HG03103 (cell line): Measurements from ENCODE around the gene TBC1D9B.

Experiments
- ATAC-seq: cut with Tn5 transposase; IDR thresholded peaks from one replicate; pipeline ENCODE4 v1.9.1; 2021; ENCODE audit warnings: low read depth; ENCODE audit not compliant: unreplicated experiment

The TBC1D9B gene

DNA sequence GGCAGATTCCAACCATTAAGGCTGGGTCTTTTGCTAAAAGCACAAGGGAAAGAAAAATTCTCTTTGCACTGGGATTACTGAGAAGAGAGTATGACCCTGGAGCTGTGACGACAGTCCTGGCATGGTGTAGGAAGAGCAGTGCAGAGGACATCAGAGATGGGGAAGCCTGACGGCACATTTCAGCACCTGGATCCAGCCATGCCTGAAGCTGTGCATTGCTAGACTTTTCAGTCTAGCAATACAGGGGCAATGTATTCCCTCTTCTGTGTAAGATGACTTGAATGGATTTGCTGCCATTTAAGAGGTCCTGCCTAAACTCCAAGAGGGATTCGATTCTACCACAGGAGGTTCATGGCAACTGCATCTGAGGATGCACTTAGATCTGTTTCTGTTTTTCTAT is 36.7 kb downstream of the TBC1D9B start:
- ATAC-seq = no peak

DNA sequence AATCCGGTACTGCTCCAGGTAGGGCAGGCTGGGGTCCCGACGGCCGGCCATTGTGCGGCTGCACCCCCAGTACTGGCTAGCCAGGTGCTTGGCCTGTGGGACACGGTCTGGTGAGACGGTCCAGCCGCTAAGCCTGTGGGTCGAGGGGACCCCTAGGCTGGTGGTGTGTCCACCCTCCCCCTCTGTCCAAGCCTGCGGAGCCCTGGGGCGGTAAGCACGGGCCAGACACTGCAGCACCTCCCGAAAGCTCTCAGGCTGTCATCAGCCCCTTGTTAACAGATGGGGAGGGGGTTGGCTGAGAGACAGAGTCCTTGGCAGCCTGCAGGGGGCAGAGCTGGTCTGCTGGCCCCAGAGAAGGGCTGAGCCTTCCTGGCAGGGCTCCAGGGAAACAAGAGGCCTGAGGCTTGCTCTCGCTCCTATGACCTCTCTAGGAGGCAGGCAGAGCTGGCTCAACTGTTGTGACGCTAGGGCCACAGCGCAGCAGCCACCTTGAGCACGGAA is 37.2 kb downstream of the TBC1D9B start:
- ATAC-seq = no peak

DNA sequence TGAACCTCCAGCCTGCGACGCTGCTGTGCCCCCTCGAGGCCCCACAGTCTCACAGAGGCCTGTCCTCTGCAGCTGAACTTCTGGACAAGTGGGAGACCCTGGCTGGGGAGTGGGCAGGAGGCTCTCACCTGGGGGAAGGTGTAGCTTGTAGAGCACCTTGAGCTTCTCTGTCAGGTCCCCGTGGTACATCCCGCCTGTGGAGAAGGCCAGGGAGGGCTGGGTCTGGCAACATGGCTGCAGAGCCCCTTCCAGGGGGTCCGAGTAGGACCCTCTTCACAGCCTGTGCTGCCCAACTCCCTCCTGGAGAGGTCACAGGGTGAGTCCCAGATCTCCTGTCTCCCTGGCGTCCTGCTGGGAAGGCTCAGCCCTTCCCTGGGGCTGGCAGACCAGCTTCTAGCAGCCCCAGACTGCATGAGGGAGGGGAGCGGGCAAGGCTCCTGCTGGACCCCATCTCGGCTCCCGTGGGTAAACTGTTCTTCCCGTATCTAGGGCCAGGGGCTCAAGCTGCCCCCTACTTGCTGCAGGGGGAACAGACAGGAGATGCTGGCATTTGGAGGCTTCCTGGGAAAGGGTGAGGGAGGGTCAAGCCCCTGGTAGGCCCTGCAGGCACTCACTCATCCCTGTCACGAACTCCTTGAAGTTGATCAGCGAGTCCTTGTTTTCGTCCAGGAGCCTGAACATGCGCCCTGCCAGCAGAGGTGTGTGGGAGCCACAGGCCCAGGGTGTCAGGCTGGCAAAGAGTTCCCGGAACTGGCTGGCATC is 37.9 kb downstream of the TBC1D9B start:
- ATAC-seq = no peak

DNA sequence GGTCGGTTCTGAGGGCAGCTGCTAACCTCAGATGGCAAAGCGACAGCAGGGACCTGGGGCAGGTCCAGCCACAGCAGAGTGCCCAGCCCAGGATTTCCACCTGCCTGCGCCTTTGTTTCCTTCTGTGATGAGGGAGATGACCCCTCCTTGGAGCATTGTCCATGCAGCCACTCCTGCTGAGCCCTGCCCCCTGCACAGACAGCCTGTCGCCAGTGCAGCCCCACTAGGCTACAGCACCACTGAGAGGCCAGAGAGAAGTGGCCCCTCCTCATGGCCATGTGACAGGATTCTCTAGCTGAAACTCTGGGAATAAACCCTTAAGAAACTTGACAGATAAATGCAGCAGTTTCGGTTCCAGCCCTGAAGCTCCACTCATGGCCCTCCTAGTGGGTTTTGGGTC is 38.6 kb downstream of the TBC1D9B start:
- ATAC-seq = no peak

DNA sequence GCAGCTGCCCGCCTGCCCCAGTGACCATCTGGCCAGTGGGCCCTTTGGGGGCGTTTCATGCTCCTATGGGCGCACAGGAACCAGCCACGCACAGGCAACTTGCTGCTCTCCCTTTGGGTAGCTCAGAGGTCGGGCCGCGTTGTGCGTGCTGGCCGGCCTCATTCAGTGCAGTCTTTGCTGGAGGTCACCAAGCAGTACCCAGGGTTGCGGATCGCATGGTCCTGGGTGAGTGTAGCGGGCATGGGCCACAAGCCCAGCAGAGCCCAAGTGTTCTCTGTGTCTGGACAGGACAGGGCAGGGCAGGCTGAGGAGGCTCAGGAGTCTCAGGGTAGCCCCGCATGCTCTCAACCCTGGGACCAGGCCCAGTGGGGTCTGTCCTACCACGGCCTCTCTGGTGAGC is 39.2 kb downstream of the TBC1D9B start:
- ATAC-seq = no peak

DNA sequence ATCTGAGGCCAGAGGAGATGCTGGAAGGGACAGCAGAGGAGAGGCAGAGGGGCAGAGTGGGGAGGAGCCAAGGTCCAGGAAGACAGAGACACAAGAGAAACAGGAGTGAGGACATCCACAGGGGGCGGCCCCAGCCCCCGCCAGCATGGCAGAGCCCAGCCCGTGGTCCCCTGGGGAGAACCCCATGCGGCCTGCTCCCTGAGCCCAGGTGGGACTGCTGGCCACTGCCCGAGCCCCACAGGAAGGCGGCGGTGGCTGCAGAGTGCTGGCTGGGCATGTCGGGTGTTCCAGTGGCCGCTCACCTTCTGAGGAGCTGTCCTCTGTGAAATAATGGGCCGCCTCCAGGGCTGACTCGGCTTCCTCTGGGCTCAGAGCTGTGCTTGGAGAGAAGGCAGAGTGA is 40.2 kb downstream of the TBC1D9B start:
- ATAC-seq = no peak

DNA sequence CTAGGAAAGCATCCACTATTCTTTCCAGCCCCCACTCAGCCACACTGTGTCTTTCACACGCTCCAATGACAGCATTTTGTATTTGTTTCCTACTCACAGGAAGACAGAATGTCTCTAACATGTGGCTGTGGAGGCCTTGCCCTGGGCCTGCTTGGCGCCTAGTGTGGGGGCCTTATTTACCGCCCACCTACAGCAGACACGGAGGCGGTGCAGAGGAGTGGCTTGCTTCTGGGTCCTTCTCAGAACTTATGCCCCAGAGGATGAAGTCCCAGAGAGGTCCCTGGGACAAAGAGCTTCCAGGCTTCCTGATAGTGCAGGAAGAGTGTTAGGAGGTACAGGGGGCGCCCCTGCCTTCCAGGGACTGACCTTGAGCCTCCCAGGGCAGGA is 40.6 kb downstream of the TBC1D9B start:
- no peak for ATAC-seq

DNA sequence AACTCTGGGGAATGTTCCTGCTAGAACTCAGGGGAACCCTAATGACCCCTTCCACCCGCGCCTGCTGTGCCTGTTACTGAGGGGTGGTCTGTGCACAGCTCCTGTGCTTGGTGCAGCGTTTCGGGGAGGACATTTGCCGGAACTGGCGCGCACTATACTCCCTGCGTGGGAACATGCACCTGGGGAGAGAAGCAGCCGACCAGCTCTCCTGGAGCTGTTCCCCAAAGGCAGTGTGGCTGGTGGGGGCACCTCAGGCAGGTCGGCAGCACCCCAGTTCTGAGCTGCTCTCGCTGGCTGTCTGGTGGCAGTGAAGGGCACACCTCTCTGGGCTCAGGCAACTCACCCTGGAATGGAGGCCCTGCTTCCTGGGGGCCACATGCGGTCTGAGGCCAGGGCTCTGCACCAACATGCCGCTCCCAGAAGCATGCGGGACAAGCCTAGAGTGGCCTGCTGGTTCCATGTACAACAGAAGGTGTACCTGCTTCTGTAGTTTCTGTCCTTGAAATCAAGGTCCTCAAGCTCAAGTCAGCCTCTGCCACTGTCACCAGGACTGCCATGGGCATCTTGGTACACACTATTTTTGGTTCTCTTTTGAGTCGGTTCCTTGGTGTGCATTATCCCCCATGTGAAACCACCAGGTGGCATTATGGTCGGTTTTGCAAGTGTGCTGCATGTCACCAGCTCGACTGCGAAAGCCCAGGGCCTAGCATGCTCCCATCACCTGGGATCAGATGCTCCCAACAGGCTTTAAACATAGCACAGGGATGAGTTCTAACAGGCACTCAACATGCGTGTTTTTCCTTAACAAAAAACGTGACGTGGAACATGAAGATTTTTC is 41.2 kb downstream of the TBC1D9B start:
- ATAC-seq = no peak

DNA sequence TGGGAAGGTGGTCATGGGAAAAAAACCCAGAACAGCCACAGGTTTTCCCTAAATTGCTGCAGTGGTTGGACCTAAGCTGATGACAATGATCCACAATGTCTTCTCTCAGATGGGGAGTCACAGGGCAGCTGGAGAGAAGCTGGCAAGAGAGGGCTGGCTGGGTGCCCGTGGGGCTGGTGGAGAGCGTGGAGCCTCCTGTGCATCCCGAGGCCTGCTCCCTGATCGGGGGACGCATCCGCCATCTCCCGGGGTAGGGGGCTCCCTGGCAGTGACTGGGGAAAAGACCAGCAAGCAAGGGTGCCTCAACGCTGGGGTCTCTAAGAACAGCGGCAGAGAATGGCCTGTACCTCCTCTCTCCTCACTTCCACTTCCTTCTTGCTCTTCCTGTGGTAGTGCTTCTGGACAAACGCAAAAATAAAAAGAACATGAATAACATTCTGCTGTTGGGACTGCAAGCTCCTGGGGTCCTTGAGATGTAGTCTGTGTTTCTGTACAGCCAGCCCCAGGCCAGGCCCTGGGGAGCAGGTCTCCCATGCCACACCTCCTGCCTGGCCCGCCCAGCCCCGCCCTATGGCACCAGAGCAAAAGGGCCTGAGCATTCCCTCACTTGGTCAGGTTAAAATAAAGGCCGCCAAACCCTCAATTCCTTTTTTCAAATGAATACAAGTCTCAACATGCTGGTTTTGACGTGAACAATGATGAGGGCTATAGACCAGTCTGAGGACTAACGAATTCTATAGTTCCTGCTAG is 42.0 kb downstream of the TBC1D9B start:
- ATAC-seq = no peak

DNA sequence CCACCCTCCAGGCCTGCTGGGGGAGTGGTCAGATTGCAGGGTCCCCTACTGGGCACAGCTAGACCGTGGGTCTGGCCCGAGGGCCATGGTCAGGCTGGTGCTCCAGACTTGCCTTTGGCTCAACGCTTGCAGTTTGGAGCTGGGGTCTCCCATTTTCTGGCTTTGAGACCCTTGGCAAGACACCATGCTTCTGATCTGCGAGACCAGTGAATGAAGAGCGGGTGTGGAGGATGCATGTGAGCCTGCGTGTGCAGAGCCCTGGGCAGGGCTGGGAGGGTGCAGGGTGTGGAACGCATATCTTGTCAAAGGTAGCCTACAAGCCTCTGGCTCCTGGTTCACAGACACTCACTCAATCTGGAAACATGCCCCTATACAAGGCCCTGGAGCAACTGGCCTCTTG is 43.0 kb downstream of the TBC1D9B start:
- no peak for ATAC-seq

DNA sequence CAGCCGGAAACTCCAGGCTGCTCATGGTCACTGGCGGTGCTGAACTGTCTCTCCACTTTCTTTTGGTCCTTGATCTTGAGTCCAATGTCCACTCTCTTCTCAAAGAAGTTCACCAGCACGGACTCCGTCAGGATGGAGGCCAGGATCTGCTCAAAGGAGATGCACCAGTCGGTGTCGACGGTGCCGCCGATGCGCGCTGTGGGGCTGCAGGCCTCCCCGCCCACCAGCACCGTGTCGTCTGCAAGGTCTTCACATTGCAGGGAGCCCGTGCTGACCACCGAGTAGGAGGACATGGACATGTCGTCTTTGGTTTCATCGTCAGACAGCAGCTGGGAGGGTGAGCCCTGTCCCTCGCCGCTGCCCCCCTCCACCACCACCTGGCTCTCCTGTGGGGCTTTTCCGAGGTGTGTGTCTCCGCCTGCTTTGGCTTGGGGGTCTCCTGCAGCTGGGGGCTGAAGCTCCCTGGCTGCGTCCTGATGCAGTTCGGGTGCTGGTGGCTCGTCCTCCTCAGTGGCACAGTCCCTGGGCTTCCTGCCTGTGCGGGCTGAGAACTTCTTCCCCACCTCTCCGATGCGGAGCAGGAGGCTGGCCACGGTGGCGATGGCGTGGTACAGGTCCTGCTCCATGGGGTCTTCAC is 44.1 kb downstream of the TBC1D9B start:
- ATAC-seq = no peak

DNA sequence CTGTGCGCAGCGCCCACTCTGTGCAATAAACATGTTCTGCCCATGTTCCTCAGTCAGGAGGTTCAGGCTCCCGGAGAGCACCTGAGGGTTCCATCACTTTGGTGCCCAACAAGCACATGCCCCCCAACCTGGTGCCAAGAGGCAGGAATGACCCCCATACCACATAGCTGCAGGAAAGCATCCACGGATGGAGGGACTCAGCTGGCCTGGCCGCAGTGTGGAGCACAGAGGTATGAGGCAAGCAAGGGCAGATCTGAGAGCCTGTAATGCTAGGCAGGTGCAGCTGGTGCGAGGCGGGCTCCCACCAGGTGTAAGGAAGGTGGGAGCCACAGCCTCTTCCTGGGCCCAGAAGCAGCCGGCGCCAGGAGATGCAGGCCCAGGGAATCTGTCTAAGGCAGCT is 44.8 kb downstream of the TBC1D9B start:
- no peak for ATAC-seq

DNA sequence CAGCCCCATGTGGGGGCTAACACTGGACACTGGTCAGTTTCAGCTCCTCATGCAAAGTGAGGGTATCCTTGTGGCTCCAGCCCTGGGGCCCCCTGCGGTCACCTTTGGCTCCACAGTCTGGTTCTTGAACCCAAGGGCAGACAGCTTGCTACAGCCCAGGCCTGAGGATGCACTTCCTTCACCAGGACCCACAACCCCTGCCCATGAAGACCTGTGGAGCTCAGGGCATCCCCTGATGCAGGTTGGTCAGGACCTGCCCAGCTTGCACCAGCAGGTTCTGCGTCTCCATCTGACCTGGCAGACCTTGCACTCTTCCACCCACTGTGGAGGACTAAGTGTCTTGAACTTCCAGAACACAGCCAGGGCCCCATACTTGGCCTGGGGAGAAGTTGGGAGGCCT is 45.4 kb downstream of the TBC1D9B start:
- no peak for ATAC-seq

DNA sequence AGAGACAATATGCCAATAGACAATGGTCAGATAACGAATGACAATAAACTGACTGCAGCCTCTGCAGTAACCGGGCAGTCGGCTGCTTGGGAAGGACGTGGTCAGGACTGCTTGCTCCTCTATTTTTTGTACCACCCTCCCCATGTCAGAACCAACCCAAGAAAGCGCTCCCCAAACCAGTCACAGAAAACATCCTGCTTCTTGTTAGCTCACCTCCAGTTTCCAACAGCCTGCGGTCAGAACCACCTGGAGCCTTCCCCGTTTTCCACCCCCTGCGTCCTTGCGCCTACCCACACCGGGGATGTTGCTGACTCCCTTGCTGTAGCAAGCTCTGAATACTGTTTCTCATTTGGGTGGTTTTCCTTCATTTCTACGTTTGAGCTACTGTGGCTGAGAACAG is 47.4 kb downstream of the TBC1D9B start:
- ATAC-seq = no peak

DNA sequence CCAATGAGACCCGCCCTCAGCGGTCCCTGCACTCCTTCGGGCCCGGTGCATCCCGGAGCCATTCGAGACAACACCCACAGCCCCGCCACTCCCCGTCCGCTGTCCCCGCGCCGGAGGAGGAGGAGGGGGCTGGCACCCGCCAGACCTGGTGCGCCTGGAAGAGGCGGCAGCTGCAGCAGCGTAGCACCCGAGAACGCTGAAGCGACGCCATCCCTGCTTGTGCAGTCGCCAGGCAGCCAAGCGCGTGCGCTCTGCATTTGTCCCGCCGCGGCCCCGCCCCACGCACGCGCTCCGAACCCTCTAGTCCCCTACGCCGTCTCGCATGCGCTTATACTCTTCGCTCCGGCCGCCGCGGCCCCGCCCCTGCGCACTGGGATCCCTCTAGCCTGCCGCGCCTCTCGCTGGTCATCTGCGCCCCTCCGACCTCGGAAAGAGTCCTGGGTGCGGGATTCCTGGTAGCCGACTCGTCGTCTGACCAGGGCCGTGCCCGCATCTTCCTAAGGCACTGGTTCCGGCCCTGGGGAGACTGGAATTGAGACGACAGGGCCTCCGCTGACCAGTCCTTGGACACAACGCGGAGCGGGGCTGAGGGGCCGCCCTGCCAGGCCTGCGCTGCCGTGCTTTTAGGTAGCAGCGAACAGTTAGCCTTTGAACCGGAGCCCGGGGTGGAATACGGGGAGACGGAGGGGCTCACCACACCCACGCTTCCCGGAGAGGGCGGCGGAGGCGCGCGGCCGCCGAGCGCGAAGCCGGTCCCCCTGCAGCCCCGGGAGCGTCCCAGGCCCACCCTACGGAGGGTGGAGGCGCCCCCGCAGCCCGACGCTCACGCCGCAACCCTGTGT is 48.9 kb downstream of the TBC1D9B start, which contains the start of gene MRNIP:
MRNIP (minus strand) TSS at position 232 of the 842 bp plus-strand sequence; CDS start at position 211, 21 bp downstream.
- ATAC-seq = peak; percentile 95

DNA sequence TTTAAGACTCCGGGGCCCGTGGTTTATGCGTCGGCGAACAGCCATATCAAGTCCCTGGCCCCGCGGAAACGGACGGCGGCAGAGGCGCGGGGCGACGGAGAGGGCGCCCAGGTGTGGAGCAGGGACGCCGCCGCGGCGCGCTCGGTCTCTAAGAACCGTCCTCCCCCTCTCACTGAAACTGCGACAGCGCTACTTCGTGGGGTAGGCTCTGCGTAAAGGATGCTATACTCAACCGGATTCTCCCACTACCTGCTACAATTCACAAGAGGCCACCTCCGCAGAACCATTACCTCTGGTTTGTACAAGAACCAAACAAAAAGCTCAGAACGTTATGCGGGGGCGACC is 49.5 kb downstream of the TBC1D9B start:
- peak; percentile 25 for ATAC-seq

DNA sequence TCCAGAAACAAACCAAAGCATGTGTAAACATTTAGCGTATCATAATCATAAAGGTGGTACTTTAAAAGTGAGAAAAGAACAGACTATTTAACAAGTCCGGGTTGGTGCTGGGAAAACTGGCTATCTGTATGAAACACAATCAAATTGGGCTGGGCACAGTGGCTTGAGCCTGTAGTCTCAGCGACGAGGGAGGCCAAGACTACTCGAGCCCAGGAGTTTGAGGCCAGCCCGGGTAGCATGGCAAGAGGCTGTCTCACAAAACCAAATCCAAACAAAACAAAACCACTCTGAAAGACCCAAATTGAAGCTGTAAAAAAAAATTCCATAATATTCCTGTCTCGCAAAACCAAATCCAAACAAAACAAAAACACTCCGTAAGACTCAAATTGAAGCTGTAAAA is 53.3 kb downstream of the TBC1D9B start:
- no peak for ATAC-seq

DNA sequence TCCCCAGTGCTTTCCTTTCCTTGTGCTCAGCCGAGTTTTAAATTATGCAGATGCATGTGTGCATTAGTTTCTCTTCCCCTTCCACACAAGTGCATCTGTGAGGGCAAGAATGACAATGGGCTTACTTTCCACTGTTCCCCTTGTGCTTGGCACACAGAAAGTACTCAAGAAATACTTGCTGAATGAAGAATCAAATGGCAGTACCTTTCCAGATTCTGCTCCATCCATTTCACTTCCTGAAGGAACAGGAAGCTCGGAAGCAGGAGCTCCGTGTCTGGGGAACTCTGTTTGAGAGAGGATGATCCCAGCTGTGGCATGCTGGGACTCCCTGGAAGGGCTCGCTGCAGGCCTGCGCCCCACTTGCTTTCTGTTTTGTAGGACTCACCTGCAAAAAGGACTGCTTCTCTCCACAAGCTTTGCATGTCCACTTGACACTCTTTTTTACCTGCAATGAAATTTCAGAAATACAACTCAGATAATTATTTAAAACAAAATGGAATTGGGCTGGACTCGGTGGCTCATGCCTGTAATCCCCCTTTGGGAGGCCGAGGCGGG is 54.6 kb downstream of the TBC1D9B start:
- ATAC-seq = peak; percentile 89

DNA sequence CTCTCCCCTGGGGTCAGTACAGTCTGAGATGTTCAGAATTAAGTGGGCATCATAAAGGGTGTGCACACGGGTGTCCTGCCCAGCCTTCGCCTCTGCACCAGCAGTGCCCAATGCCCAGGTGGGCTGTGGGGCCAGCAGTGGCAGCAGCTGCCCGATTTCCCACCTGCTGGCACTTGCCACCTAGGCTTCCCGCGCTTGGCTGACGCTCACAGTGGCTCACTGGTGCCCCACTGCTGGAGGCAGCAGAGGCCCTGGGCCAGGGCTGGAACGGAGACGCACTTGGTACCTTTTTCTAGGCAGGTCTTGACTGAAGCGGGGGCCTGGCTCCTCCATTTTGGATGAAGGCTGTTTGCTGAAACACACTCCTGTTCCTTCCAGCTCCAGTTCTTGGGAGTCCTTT is 66.1 kb downstream of the TBC1D9B start:
- no peak for ATAC-seq
